H9 (cell line): ENCODE measurements around the gene SORCS2. TPM values are rescaled to one million over a fixed set of nuclear protein-coding genes. Genes with fewer than 3 reads are reported as not detected.

Experiments used
- DNase-seq: peaks from one replicate; pipeline ENCODE4 v3.0.0-alpha.2; 2017
- H2AFZ ChIP-seq: one replicate; pipeline ENCODE4 v1.6.1; 2013; ENCODE audit warnings: mild to moderate bottlenecking, low read length, control low read depth, moderate library complexity
- H2AK5ac ChIP-seq: 2 replicates; pipeline ENCODE4 v1.6.1; 2013; ENCODE audit warnings: low read length, control low read depth, mixed read lengths; ENCODE audit not compliant: insufficient read length
- H2BK120ac ChIP-seq: one replicate; pipeline ENCODE4 v1.6.1; 2013; ENCODE audit warnings: low read depth, mild to moderate bottlenecking, low read length, control low read depth, inconsistent platforms; ENCODE audit not compliant: poor library complexity, severe bottlenecking
- H2BK12ac ChIP-seq: 2 replicates; pipeline ENCODE4 v1.6.1; 2013; ENCODE audit warnings: low read length, control low read depth, mixed read lengths, low read depth; ENCODE audit not compliant: insufficient read length
- H2BK15ac ChIP-seq: 2 replicates; pipeline ENCODE4 v1.6.1; 2013; ENCODE audit warnings: low read depth, low read length, control low read depth
- H2BK20ac ChIP-seq: one replicate; pipeline ENCODE4 v1.6.1; 2013; ENCODE audit warnings: low read depth, mild to moderate bottlenecking, low read length, control low read depth, inconsistent platforms; ENCODE audit not compliant: poor library complexity, severe bottlenecking
- H2BK5ac ChIP-seq: 2 replicates; pipeline ENCODE4 v1.6.1; 2013; ENCODE audit warnings: low read length, control low read depth, mixed read lengths; ENCODE audit not compliant: insufficient read length
- H3K14ac ChIP-seq: 2 replicates; pipeline ENCODE4 v1.6.1; 2013; ENCODE audit warnings: low read length, control low read depth; ENCODE audit not compliant: insufficient read depth
- H3K18ac ChIP-seq: 2 replicates; pipeline ENCODE4 v1.6.1; 2013; ENCODE audit warnings: low read depth, mild to moderate bottlenecking, mixed read lengths, low read length, control low read depth; ENCODE audit not compliant: insufficient read length
- H3K23ac ChIP-seq: 2 replicates; pipeline ENCODE4 v1.6.1; 2013; ENCODE audit warnings: low read length, control low read depth, mixed read lengths, low read depth; ENCODE audit not compliant: insufficient read length
- H3K23me2 ChIP-seq: 2 replicates; pipeline ENCODE4 v1.6.1; 2013; ENCODE audit warnings: low read depth, mild to moderate bottlenecking, mixed read lengths, low read length, control low read depth; ENCODE audit not compliant: insufficient read length, poor library complexity, severe bottlenecking
- H3K27ac ChIP-seq: 2 replicates; pipeline ENCODE4 v1.5.1; 2013; ENCODE audit warnings: low read length, control low read depth, mixed read lengths, low read depth; ENCODE audit not compliant: insufficient read length
- H3K27me3 ChIP-seq: 2 replicates; pipeline ENCODE4 v1.6.1; 2013; ENCODE audit warnings: low read length, control low read depth, inconsistent platforms; ENCODE audit not compliant: insufficient read depth
- H3K4ac ChIP-seq: 2 replicates; pipeline ENCODE4 v1.6.1; 2013; ENCODE audit warnings: low read depth, mild to moderate bottlenecking, control low read depth, inconsistent platforms, low read length, moderate library complexity
- H3K4me1 ChIP-seq: 2 replicates; pipeline ENCODE4 v1.6.1; 2013; ENCODE audit warnings: low read length, control low read depth, inconsistent platforms; ENCODE audit not compliant: insufficient read depth
- H3K4me2 ChIP-seq: 2 replicates; pipeline ENCODE4 v1.6.1; 2013; ENCODE audit warnings: low read length, control low read depth, mixed read lengths; ENCODE audit not compliant: insufficient read length, insufficient read depth
- H3K56ac ChIP-seq: 2 replicates; pipeline ENCODE4 v1.6.1; 2013; ENCODE audit warnings: low read depth, mild to moderate bottlenecking, mixed read lengths, low read length, control low read depth; ENCODE audit not compliant: insufficient read length
- H3K79me1 ChIP-seq: 2 replicates; pipeline ENCODE4 v1.6.1; 2013; ENCODE audit warnings: low read depth, mild to moderate bottlenecking, moderate library complexity, low read length, control low read depth, inconsistent platforms; ENCODE audit not compliant: insufficient read depth, poor library complexity, severe bottlenecking
- H3K79me2 ChIP-seq: 2 replicates; pipeline ENCODE4 v1.6.1; 2013; ENCODE audit warnings: low read length, control low read depth, inconsistent platforms; ENCODE audit not compliant: insufficient read depth
- H3K9ac ChIP-seq: 2 replicates; pipeline ENCODE4 v1.6.1; 2013; ENCODE audit warnings: low read length, control low read depth, mixed read lengths; ENCODE audit not compliant: insufficient read length; ENCODE audit errors: extremely low read depth
- H3K9me3 ChIP-seq: one replicate; pipeline ENCODE4 v1.6.1; 2013; ENCODE audit warnings: low read depth, low read length, inconsistent platforms; ENCODE audit not compliant: control insufficient read depth
- H3T11ph ChIP-seq: one replicate; pipeline ENCODE4 v1.6.1; 2013; ENCODE audit warnings: mild to moderate bottlenecking, low read length, control low read depth, inconsistent platforms
- H4K20me1 ChIP-seq: one replicate; pipeline ENCODE4 v1.6.1; 2013; ENCODE audit not compliant: control insufficient read depth, insufficient read length, insufficient read depth
- H4K5ac ChIP-seq: 2 replicates; pipeline ENCODE4 v1.6.1; 2013; ENCODE audit warnings: low read depth, mild to moderate bottlenecking, mixed read lengths, low read length, control low read depth; ENCODE audit not compliant: insufficient read length
- H4K8ac ChIP-seq: replicated peaks from 2 replicates; pipeline ENCODE4 v1.6.1; 2013; ENCODE audit warnings: low read length, control low read depth, mixed read lengths, low read depth; ENCODE audit not compliant: insufficient read length
- H4K91ac ChIP-seq: 2 replicates; pipeline ENCODE4 v1.6.1; 2013; ENCODE audit warnings: low read depth, mild to moderate bottlenecking, moderate library complexity, mixed read lengths, low read length, control low read depth; ENCODE audit not compliant: insufficient read length
- H3K27ac Mint-ChIP-seq, 3 experiments: 2 replicates in 2 of 3; 3 replicates in 1 of 3; pipeline ENCODE4 v1.8.0; 2020 to 2021; ENCODE audit warnings: mixed read lengths in 3 of 3, mild to moderate bottlenecking in 1 of 3, moderate library complexity in 1 of 3
- H3K27me3 Mint-ChIP-seq: 2 replicates; pipeline ENCODE4 v1.8.0; 2021; ENCODE audit warnings: low read depth, mild to moderate bottlenecking, moderate library complexity, mixed read lengths
- H3K36me3 Mint-ChIP-seq, 3 experiments: 2 replicates in 2 of 3; 3 replicates in 1 of 3; pipeline ENCODE4 v1.8.0; 2020 to 2021; ENCODE audit warnings: low read depth in 3 of 3, mixed read lengths in 3 of 3; ENCODE audit not compliant: insufficient read depth in 1 of 3
- H3K4me1 Mint-ChIP-seq, 2 experiments: 2 replicates each; pipeline ENCODE4 v1.8.0; 2020; ENCODE audit warnings: mixed read lengths in 2 of 2
- H3K4me3 Mint-ChIP-seq, 2 experiments: 2 replicates in 1 of 2; 3 replicates in 1 of 2; pipeline ENCODE4 v1.8.0; 2020 to 2021; ENCODE audit warnings: mild to moderate bottlenecking in 2 of 2, mixed read lengths in 2 of 2, moderate library complexity in 1 of 2
- H3K9me3 Mint-ChIP-seq, 2 experiments: 2 replicates in 1 of 2; 3 replicates in 1 of 2; pipeline ENCODE4 v1.8.0; 2020; ENCODE audit warnings: mild to moderate bottlenecking in 2 of 2, mixed read lengths in 2 of 2, moderate library complexity in 1 of 2
- WGBS: extraction: QIAGEN DNeasy Blood & Tissue Kit; methylation state at CpG from one replicate; pipeline ENCODE4 v1.1.7; 2013; ENCODE audit warnings: missing lambda C conversion rate, low lambda C conversion rate, mixed read lengths; ENCODE audit not compliant: insufficient read length; ENCODE audit errors: extremely low coverage; 5-methylcytosine and 5-hydroxymethylcytosine counted together
- total RNA-seq: library from RNA; stranded (reverse); gene quantifications from 2 replicates; pipeline ENCODE4 v1.2.1, GENCODE V29; 2021
- TF ChIP-seq, protein P1 (sequence below): fragments of 200-600 bp; sonication (generic); conservative IDR thresholded peaks from 3 replicates; pipeline ENCODE4 v1.8.0; 2021; ENCODE audit warnings: antibody characterized with exemption, mild to moderate bottlenecking

SORCS2 gene
- total RNA-seq, 1 experiment from 2014 or later, result 0.57 TPM

DNA sequence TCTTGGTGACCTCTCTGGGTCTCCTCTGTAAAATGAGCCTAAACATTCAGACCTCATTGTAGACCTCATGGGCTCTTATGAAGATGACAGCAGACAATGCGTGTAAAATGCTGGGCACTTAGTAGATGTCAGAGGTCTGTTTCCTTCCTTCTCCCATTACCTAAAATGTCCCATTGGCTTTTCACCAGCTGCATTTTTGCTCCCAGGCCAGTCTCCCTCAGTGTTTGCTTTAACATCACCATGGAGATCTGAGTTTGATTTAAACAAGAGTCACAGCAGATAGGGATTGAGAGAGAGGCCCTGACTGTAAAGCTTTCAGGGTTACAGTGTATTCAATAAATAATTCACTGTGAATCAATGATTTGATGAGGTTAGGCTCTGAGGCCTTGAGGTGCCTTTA lies 218.1 kb downstream of the SORCS2 start:
- no peak for DNase-seq
- no CpG with 5 or more reads among the region's 1 CpG for WGBS

More for the DNA sequence above, 218.1 kb downstream of the SORCS2 start:
- no peak overlapping the region for H3K56ac ChIP-seq
- no peak overlapping the region for H2AK5ac ChIP-seq
- no peak overlapping the region for H3K27ac ChIP-seq
- no peak overlapping the region for H3K23ac ChIP-seq
- H3K4me1 ChIP-seq, result no peaks in the 10 kb centered on the region
- H2BK120ac ChIP-seq, result no peak overlapping the region
- Mint-ChIP-seq H3K9me3 (peaks cover 11 to 13% of the 10 kb centered on the region in 2 experiments), H3K4me1 (peaks cover 19 to 24% of the 10 kb centered on the region in 2 experiments), H3K36me3 (peaks cover 0 to 8% (median 0%) of the 10 kb centered on the region in 3 experiments; a peak in 1 of 7 replicates), H3K27ac (no peak overlapping the region), H3K4me3 (no peak overlapping the region), H3K27me3 (peaks cover 96% of the 10 kb centered on the region)
- no peak overlapping the region for H4K8ac ChIP-seq
- H3K9ac ChIP-seq, result no peak overlapping the region
- H2BK20ac ChIP-seq, result no peak overlapping the region
- TF ChIP-seq, protein P1, sequence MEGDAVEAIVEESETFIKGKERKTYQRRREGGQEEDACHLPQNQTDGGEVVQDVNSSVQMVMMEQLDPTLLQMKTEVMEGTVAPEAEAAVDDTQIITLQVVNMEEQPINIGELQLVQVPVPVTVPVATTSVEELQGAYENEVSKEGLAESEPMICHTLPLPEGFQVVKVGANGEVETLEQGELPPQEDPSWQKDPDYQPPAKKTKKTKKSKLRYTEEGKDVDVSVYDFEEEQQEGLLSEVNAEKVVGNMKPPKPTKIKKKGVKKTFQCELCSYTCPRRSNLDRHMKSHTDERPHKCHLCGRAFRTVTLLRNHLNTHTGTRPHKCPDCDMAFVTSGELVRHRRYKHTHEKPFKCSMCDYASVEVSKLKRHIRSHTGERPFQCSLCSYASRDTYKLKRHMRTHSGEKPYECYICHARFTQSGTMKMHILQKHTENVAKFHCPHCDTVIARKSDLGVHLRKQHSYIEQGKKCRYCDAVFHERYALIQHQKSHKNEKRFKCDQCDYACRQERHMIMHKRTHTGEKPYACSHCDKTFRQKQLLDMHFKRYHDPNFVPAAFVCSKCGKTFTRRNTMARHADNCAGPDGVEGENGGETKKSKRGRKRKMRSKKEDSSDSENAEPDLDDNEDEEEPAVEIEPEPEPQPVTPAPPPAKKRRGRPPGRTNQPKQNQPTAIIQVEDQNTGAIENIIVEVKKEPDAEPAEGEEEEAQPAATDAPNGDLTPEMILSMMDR, result no peak
- no peaks in the 10 kb centered on the region for H4K20me1 ChIP-seq
- no peak overlapping the region for H3K4ac ChIP-seq
- no peak overlapping the region for H2BK5ac ChIP-seq
- no peak overlapping the region for H3K4me2 ChIP-seq
- H3K79me2 ChIP-seq, result no peaks in the 10 kb centered on the region
- no peak overlapping the region for H2BK15ac ChIP-seq
- H3K18ac ChIP-seq, result no peak overlapping the region
- no peak overlapping the region for H4K91ac ChIP-seq
- H2BK12ac ChIP-seq, result no peak overlapping the region
- H3K79me1 ChIP-seq, result no peaks in the 10 kb centered on the region
- no peak overlapping the region for H2AFZ ChIP-seq
- H3K23me2 ChIP-seq, result no peaks in the 10 kb centered on the region
- H4K5ac ChIP-seq, result no peak overlapping the region
- no peak overlapping the region for H3T11ph ChIP-seq
- no peak overlapping the region for H3K14ac ChIP-seq
- H3K9me3 ChIP-seq, result no peaks in the 10 kb centered on the region
- H3K27me3 ChIP-seq, result peaks cover 26% of the 10 kb centered on the region
